Stimulated activated memory B cell treated with anti-CD40 and anti-IgM and Interleukin-4, amounts not matched to agents 10 μg/mL and 1 μg/mL and 100 μg/mL, for 72 hours (primary cell): ENCODE data around the gene ETFB.

Experiments
- ATAC-seq: fragments of 150-1000 bp; cut with Tn5 transposase; 2 replicates; pipeline ENCODE4 v1.10.0; 2021
- H3K27ac Mint-ChIP-seq: one replicate; pipeline ENCODE4 v1.8.0; 2022; ENCODE audit warnings: mild to moderate bottlenecking, mixed read lengths
- H3K27me3 Mint-ChIP-seq: one replicate; pipeline ENCODE4 v1.8.0; 2022; ENCODE audit warnings: mixed read lengths
- H3K36me3 Mint-ChIP-seq: one replicate; pipeline ENCODE4 v1.8.0; 2022; ENCODE audit warnings: mixed read lengths
- H3K4me1 Mint-ChIP-seq: one replicate; pipeline ENCODE4 v1.8.0; 2022; ENCODE audit warnings: mixed read lengths
- H3K4me3 Mint-ChIP-seq: one replicate; pipeline ENCODE4 v1.8.0; 2022; ENCODE audit warnings: mild to moderate bottlenecking, moderate library complexity, mixed read lengths
- H3K9me3 Mint-ChIP-seq: one replicate; pipeline ENCODE4 v1.8.0; 2022; ENCODE audit warnings: mixed read lengths

The ETFB gene

GRCh38 chr19:51329411-51329810 lies 36.8 kb downstream of the ETFB start:
- Mint-ChIP-seq H3K4me3 (no peak overlapping the region), H3K27me3 (peaks cover 57% of the 10 kb centered on the region), H3K4me1 (peaks cover 5% of the 10 kb centered on the region)

GRCh38 chr19:51327066-51328001 lies 38.9 kb downstream of the ETFB start:
- H3K36me3 Mint-ChIP-seq: peaks cover 28% of the 10 kb centered on the region
- ATAC-seq: peak; percentile 47
- peaks cover 78% of the 10 kb centered on the region for H3K27me3 Mint-ChIP-seq
- H3K4me3 Mint-ChIP-seq: peak overlapping the region; percentile 54
- H3K4me1 Mint-ChIP-seq: peaks cover 5% of the 10 kb centered on the region
- peaks cover 3% of the 10 kb centered on the region for H3K9me3 Mint-ChIP-seq
- no peak overlapping the region for H3K27ac Mint-ChIP-seq

More at GRCh38 chr19:51329411-51329810, 36.8 kb downstream of the ETFB start:
- no peak for ATAC-seq
- H3K9me3 Mint-ChIP-seq: peaks cover 3% of the 10 kb centered on the region
- no peak overlapping the region for H3K27ac Mint-ChIP-seq
- H3K36me3 Mint-ChIP-seq: peaks cover 37% of the 10 kb centered on the region

- ATAC-seq: no peak
- Mint-ChIP-seq H3K9me3 (peaks cover 4% of the 10 kb centered on the region), H3K4me3 (no peak overlapping the region)
Observed at GRCh38 chr19:51326216-51327065, 39.7 kb downstream of the ETFB start.

GRCh38 chr19:51325161-51325976 lies 40.8 kb downstream of the ETFB start:
- peaks cover 8% of the 10 kb centered on the region for H3K36me3 Mint-ChIP-seq
- no peak overlapping the region for H3K27ac Mint-ChIP-seq
- no peak overlapping the region for H3K4me3 Mint-ChIP-seq
- peaks cover 90% of the 10 kb centered on the region for H3K27me3 Mint-ChIP-seq
- H3K4me1 Mint-ChIP-seq: peaks cover 5% of the 10 kb centered on the region
- peaks cover 3% of the 10 kb centered on the region for H3K9me3 Mint-ChIP-seq
- ATAC-seq: peak; percentile 14

More at GRCh38 chr19:51326216-51327065, 39.7 kb downstream of the ETFB start:
- Mint-ChIP-seq H3K27me3 (peaks cover 85% of the 10 kb centered on the region), H3K36me3 (peaks cover 19% of the 10 kb centered on the region), H3K4me1 (peaks cover 5% of the 10 kb centered on the region), H3K27ac (no peak overlapping the region)

DNA sequence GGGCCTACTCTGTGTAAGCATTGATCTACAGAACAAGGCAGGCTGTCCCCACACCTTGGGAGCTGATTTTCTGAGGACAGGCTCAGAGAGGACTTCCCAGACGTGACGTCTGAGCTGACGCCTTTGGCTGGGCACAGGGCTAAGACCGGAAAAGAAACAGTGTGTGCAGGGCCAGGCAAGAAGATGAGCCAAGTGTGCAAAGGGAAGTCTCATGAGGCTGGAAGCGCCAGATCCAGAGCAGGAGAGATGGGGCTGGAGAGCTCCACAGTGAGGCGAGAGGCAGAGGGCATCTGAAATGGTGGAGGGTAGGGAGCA lies 42.1 kb downstream of the ETFB start:
- H3K27me3 Mint-ChIP-seq: peaks cover 90% of the 10 kb centered on the region
- ATAC-seq: no peak

GRCh38 chr19:51323481-51324166 lies 42.6 kb downstream of the ETFB start:
- Mint-ChIP-seq H3K27me3 (peaks cover 88% of the 10 kb centered on the region), H3K27ac (no peak overlapping the region)

More for the DNA sequence above, 42.1 kb downstream of the ETFB start:
- H3K4me1 Mint-ChIP-seq: peaks cover 5% of the 10 kb centered on the region
- H3K27ac Mint-ChIP-seq: no peak overlapping the region
- no peak overlapping the region for H3K4me3 Mint-ChIP-seq
- H3K36me3 Mint-ChIP-seq: no peaks in the 10 kb centered on the region
- peaks cover 3% of the 10 kb centered on the region for H3K9me3 Mint-ChIP-seq

GRCh38 chr19:51321799-51322198 lies 44.4 kb downstream of the ETFB start:
- no peak for ATAC-seq

More at GRCh38 chr19:51323481-51324166, 42.6 kb downstream of the ETFB start:
- H3K36me3 Mint-ChIP-seq: no peaks in the 10 kb centered on the region
- no peak for ATAC-seq
- H3K4me3 Mint-ChIP-seq: no peak overlapping the region
- H3K4me1 Mint-ChIP-seq: peaks cover 5% of the 10 kb centered on the region
- H3K9me3 Mint-ChIP-seq: peaks cover 3% of the 10 kb centered on the region

GRCh38 chr19:51320280-51320657 lies 45.9 kb downstream of the ETFB start:
- Mint-ChIP-seq H3K27me3 (peaks cover 56% of the 10 kb centered on the region), H3K4me3 (no peak overlapping the region), H3K9me3 (peaks cover 5% of the 10 kb centered on the region), H3K27ac (no peak overlapping the region), H3K4me1 (no peaks in the 10 kb centered on the region), H3K36me3 (no peaks in the 10 kb centered on the region)
- no peak for ATAC-seq

More at GRCh38 chr19:51321799-51322198, 44.4 kb downstream of the ETFB start:
- Mint-ChIP-seq H3K4me1 (no peaks in the 10 kb centered on the region), H3K27ac (no peak overlapping the region), H3K4me3 (no peak overlapping the region), H3K27me3 (peaks cover 70% of the 10 kb centered on the region), H3K9me3 (peaks cover 3% of the 10 kb centered on the region), H3K36me3 (no peaks in the 10 kb centered on the region)

GRCh38 chr19:51319649-51320279 lies 46.4 kb downstream of the ETFB start:
- Mint-ChIP-seq H3K4me3 (no peak overlapping the region), H3K27ac (no peak overlapping the region), H3K4me1 (no peaks in the 10 kb centered on the region), H3K9me3 (peaks cover 9% of the 10 kb centered on the region), H3K36me3 (no peaks in the 10 kb centered on the region), H3K27me3 (peaks cover 56% of the 10 kb centered on the region)
- ATAC-seq: no peak

DNA sequence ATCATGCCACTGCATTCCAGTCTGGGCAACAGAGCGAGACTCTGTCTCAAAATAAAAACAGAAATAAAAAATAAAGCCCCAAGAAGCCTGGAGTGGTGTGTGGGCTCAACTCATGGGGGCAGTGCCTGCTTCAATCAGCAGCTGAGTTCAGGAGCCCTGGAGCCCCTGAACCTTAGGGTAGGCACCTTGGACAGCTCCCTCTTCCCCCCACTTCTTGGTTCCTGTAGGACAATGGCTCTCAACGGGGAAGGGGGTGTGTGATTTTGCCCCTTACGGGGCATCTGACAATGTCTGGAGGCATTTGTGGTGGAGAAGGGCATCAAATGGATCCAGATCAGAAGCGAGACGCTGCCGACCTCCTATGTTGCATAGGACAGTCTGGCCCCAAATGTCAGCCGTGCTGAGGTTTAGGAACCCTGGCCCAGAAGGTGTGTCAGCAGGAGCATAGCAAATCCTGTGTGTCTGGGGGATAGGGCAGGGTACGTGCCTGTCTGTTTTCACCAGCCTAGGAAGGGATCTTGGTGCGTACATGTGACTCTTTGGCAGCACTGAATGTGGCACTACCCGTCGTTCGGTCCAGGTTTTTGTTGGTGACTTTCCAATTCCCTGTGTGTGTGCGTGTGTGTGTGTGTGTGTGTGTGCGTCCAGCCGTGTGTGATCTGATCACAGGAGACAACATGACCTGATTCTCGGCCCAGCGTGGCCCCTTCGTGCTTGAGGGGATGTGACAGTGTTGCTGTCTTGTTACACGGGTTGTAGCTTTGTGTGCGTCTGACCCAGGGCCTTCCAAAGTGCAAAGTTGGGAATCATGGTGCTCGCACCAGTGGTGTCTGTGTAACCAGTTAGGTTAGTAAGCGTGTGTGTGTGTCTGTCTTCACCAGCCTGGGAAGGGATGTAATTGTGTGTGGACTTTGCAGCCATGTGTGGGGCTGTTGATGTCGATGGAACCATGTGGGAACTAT lies 47.2 kb downstream of the ETFB start:
- no peak for ATAC-seq
- no peak overlapping the region for H3K27ac Mint-ChIP-seq
- H3K36me3 Mint-ChIP-seq: no peaks in the 10 kb centered on the region
- no peak overlapping the region for H3K4me3 Mint-ChIP-seq
- peaks cover 3% of the 10 kb centered on the region for H3K4me1 Mint-ChIP-seq
- peaks cover 11% of the 10 kb centered on the region for H3K9me3 Mint-ChIP-seq
- peaks cover 56% of the 10 kb centered on the region for H3K27me3 Mint-ChIP-seq

DNA sequence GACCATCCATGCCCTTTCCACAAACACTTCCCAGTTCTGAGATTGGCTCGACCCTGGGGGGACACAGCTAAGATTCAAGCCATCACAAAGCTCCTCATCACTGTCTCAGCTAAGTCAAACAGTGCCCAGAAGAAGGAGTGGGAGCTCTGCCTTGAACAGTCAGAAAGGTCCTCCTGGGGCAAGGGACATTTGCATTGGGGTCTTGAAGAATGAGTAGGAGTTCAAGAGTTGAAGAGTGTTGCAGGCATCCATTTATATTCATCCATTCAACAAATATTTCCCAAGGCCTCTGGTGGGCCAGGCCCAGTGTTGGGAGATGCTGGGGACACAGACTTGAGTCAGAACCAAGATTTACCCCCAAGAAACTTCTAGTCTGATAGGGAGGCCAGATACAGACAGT lies 48.2 kb downstream of the ETFB start:
- peaks cover 56% of the 10 kb centered on the region for H3K27me3 Mint-ChIP-seq
- H3K27ac Mint-ChIP-seq: no peak overlapping the region

GRCh38 chr19:51317376-51317775 lies 48.8 kb downstream of the ETFB start:
- peaks cover 13% of the 10 kb centered on the region for H3K4me1 Mint-ChIP-seq
- peaks cover 56% of the 10 kb centered on the region for H3K27me3 Mint-ChIP-seq
- no peaks in the 10 kb centered on the region for H3K36me3 Mint-ChIP-seq
- H3K9me3 Mint-ChIP-seq: peaks cover 11% of the 10 kb centered on the region
- H3K4me3 Mint-ChIP-seq: no peak overlapping the region
- no peak overlapping the region for H3K27ac Mint-ChIP-seq
- no peak for ATAC-seq

More for the DNA sequence above, 48.2 kb downstream of the ETFB start:
- Mint-ChIP-seq H3K4me3 (no peak overlapping the region), H3K36me3 (no peaks in the 10 kb centered on the region), H3K4me1 (peaks cover 13% of the 10 kb centered on the region), H3K9me3 (peaks cover 11% of the 10 kb centered on the region)
- ATAC-seq: no peak

GRCh38 chr19:51316688-51317087 lies 49.5 kb downstream of the ETFB start:
- peaks cover 57% of the 10 kb centered on the region for H3K27me3 Mint-ChIP-seq
- H3K4me3 Mint-ChIP-seq: no peak overlapping the region
- no peaks in the 10 kb centered on the region for H3K36me3 Mint-ChIP-seq
- no peak overlapping the region for H3K27ac Mint-ChIP-seq
- peaks cover 13% of the 10 kb centered on the region for H3K4me1 Mint-ChIP-seq
- ATAC-seq: no peak
- peaks cover 11% of the 10 kb centered on the region for H3K9me3 Mint-ChIP-seq
